K562 (cell line): ENCODE data around the gene HTR3B.

Experiments
- CCNT2 ChIP-seq: IDR thresholded peaks from 2 replicates; pipeline ENCODE4 v1.6.1; 2011; ENCODE audit warnings: borderline replicate concordance, low read depth, mild to moderate bottlenecking, moderate library complexity, mixed read lengths, low read length; ENCODE audit not compliant: insufficient read length; ENCODE audit errors: extremely low read depth
- CTCF ChIP-seq, 3 experiments: IDR thresholded peaks in 2 of 3; conservative IDR thresholded peaks in 1 of 3; 2 replicates each; pipeline ENCODE4 v1.5.1; 2011 to 2012; ENCODE audit warnings: low read length in 3 of 3, mild to moderate bottlenecking in 3 of 3, control low read depth in 2 of 3, improper control_type of control experiment in 1 of 3, inconsistent platforms in 1 of 3, low read depth in 1 of 3, mixed read lengths in 1 of 3, moderate library complexity in 1 of 3; ENCODE audit not compliant: insufficient read depth in 2 of 3
- MAX ChIP-seq: sonication (generic); formaldehyde crosslinking; IDR thresholded peaks from 2 replicates; pipeline ENCODE4 v1.9.0; 2022; ENCODE audit warnings: mild to moderate bottlenecking, missing genetic modification reagents
- POLR2AphosphoS5 ChIP-seq: IDR thresholded peaks from 2 replicates; pipeline ENCODE4 v1.6.1; 2011; ENCODE audit warnings: mild to moderate bottlenecking, low read depth, low read length, moderate library complexity; ENCODE audit not compliant: control insufficient read depth, insufficient read depth
- ZNF121 ChIP-seq: sonication (generic); formaldehyde crosslinking; conservative IDR thresholded peaks from 2 replicates; pipeline ENCODE4 v1.8.0; 2022; ENCODE audit warnings: missing genetic modification reagents
- TF ChIP-seq, protein P1 (sequence below): IDR thresholded peaks from 3 replicates; pipeline ENCODE4 v1.6.1; 2011; ENCODE audit warnings: borderline replicate concordance, mild to moderate bottlenecking, moderate library complexity; ENCODE audit not compliant: insufficient read length; ENCODE audit errors: extremely low read depth

DNA sequence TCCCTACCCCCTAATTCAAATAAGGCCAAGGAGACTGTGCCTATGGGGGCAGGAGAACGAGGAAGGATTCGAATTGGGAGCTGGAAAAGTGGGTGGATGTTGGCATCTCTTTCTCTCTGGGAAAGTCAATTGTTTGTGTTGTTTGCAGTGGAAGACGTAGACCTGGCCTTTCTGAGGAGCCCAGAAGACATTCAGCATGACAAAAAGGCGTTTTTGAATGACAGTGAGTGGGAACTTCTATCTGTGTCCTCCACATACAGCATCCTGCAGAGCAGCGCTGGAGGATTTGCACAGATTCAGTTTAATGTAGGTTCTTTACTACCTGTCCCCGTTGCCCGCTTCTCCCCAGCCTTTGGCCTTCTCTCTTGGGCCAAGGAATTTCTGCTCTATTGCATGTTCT, 28.2 kb downstream of the HTR3B start:
- TF ChIP-seq, protein P1, sequence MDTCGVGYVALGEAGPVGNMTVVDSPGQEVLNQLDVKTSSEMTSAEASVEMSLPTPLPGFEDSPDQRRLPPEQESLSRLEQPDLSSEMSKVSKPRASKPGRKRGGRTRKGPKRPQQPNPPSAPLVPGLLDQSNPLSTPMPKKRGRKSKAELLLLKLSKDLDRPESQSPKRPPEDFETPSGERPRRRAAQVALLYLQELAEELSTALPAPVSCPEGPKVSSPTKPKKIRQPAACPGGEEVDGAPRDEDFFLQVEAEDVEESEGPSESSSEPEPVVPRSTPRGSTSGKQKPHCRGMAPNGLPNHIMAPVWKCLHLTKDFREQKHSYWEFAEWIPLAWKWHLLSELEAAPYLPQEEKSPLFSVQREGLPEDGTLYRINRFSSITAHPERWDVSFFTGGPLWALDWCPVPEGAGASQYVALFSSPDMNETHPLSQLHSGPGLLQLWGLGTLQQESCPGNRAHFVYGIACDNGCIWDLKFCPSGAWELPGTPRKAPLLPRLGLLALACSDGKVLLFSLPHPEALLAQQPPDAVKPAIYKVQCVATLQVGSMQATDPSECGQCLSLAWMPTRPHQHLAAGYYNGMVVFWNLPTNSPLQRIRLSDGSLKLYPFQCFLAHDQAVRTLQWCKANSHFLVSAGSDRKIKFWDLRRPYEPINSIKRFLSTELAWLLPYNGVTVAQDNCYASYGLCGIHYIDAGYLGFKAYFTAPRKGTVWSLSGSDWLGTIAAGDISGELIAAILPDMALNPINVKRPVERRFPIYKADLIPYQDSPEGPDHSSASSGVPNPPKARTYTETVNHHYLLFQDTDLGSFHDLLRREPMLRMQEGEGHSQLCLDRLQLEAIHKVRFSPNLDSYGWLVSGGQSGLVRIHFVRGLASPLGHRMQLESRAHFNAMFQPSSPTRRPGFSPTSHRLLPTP: no peak
- no peak for TF ChIP-seq CTCF (IDR thresholded peaks at IDR 0.05 in 2 of 3, conservative IDR thresholded peaks at IDR 0.05 in 1 of 3; ENCODE audit: insufficient read depth in 2 of 3, low read depth in 1 of 3, low read length in 3 of 3)
- TF ChIP-seq POLR2AphosphoS5: no peak
- no peak for TF ChIP-seq MAX (CRISPR knock-in tag)
- no peak for TF ChIP-seq ZNF121
- no peak for TF ChIP-seq CCNT2
